Neural progenitor cell (in vitro differentiated cells): ENCODE measurements around the gene KIAA0753.

Source experiments
- EZH2 ChIP-seq: fragments of 200-600 bp; sonication (generic); IDR thresholded peaks from 2 replicates; pipeline ENCODE4 v1.6.1; 2017; ENCODE audit warnings: antibody characterized with exemption, mild to moderate bottlenecking, moderate library complexity
- EZH2phosphoT487 ChIP-seq: fragments of 200-600 bp; sonication (generic); IDR thresholded peaks from 2 replicates; pipeline ENCODE4 v1.6.1; 2017; ENCODE audit warnings: antibody characterized with exemption
- TF ChIP-seq, protein P1 (sequence below): fragments of 200-600 bp; sonication (generic); IDR thresholded peaks from 2 replicates; pipeline ENCODE4 v1.5.1; 2017; ENCODE audit warnings: antibody characterized with exemption, mild to moderate bottlenecking

DNA sequence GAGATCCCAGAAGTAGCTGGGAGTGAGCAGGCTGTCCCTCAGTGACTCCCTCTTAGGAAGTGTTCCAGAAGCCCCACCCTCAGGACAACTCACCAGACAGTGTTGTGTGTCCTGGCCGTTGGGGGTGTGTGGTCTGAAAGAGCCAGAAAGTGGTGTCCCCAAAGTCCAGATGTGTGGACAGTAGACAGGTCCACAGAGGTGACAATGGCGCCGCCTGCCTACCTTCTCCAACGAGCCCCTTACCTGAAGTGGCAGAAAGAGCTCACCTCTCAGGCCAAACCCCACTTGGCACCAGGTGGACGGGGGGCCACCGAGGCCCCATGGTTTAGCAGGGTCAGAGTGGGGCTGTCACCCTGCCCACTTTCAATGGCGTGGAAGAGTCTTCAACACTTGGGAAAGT, 30.9 kb upstream of the KIAA0753 start:
- TF ChIP-seq, protein P1, sequence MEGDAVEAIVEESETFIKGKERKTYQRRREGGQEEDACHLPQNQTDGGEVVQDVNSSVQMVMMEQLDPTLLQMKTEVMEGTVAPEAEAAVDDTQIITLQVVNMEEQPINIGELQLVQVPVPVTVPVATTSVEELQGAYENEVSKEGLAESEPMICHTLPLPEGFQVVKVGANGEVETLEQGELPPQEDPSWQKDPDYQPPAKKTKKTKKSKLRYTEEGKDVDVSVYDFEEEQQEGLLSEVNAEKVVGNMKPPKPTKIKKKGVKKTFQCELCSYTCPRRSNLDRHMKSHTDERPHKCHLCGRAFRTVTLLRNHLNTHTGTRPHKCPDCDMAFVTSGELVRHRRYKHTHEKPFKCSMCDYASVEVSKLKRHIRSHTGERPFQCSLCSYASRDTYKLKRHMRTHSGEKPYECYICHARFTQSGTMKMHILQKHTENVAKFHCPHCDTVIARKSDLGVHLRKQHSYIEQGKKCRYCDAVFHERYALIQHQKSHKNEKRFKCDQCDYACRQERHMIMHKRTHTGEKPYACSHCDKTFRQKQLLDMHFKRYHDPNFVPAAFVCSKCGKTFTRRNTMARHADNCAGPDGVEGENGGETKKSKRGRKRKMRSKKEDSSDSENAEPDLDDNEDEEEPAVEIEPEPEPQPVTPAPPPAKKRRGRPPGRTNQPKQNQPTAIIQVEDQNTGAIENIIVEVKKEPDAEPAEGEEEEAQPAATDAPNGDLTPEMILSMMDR: no peak
- TF ChIP-seq EZH2phosphoT487 (no peak), EZH2 (no peak)
